DMS53 treated with DMSO at 0.1 percent for 48 hours (cell line): ENCODE results near the gene TRPC4AP.

ENCODE experiments used
- DNase-seq: peaks from one replicate; lab custom pipeline; 2025; ENCODE audit not compliant: unreplicated experiment; lab: John Stamatoyannopoulos, UW

TRPC4AP gene

DNA sequence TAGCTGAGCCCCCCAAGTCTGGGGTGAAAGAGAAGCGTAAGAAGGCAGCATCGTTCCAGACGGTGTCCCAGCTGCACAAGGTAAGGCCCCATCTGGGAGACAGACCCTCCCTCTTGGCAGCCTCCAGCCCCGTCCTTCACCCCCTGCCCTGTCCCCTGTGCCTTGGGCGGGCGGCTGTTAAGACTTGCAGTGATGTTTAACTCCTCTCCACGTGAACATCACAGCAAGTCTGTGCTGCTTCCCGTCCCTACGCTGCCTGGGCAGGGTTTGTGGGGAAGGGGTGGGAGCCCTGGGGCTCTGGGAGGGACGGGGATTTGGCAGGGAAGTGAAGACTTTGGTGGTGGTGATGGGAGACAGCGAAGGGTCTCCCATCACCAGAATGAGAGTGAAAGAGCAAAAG, 102.4 kb downstream of the TRPC4AP start:
- DNase-seq: no peak

- DNase-seq: no peak
Measured at GRCh38 chr20:34989670-34990069, 102.9 kb downstream of the TRPC4AP start.

DNA sequence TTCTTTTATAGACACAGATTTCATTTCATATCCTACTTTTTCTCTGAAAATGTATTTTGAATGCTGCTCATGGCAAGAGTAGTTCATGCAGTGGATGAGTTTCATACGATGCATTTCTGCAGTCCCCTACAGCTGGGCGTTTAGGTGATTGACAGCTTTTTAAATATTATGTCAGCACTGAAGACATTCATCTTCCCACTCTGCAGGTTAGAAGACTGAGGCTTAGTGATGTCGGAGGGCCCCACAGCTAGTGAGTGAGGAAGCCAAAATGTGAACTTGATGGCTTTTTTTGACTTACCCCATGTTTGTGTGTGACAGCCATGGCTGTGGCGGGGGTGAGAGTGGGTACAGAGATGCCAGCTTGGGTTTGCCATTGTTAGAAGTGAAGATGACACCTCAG, 103.5 kb downstream of the TRPC4AP start:
- DNase-seq: no peak

DNA sequence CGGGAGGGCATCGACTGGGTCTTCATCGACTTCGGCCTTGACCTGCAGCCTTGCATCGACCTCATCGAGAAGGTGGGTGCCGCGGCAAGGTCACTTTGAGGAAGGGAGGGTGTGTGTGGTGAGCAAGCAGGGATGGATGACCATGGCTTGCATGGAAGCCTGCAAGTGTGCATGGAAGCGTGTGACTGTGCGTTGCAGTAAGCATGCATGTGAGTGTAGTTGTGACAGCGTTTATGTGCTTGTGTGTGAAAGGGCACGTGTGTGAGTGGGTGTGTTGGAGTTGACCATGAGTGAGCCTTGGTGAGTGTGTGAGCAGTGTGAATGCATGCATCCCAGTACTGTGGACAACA, 104.4 kb downstream of the TRPC4AP start:
- no peak for DNase-seq

- DNase-seq: no peak
Measured at GRCh38 chr20:34987288-34988190, 105.1 kb downstream of the TRPC4AP start.

DNA sequence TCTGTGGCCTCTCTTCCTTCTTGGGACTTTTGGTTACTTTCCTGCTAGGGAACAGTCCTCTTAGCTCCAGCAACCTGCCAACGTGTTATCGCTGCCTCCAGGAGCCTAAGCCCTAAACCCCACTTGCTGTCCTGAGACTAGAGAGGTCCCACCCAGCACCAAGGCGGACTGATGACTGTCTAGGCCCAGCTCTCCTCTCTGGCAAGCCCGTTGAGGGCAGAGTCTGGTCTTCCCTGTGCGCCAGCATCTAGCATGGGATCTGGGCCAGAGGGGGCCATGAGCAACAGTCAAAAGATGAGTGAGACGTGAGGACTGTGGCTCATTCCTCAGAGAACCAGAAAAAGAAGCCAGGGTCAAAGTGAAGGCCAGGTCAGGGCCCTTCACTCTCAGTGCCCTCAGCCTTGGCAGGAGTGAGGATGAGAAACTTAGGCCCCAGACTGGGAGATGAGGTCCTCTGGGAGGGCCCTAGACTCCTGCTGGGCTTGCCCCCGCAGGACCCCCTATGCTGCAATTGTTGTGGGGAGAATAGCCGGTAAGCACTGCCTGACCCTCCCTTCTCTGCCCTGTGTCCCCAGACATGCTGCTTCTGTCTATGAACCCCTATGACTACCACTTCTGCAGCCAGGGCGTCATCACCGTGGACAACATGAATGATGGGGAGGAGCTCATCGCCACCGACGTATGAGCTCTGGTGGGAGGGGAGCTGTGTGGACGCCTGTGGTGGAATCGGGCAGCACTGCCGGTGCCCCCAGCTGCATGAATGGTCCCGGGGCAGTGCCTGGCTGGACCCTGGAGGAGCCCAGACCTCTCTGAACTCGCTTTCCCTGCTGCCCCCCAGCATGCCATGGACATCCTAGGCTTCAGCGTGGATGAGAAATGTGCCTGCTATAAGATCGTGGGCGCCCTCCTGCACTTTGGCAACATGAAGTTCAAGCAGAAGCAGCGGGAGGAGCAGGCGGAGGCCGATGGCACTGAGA, 106.0 kb downstream of the TRPC4AP start:
- DNase-seq: no peak

GRCh38 chr20:34985461-34986310, 106.9 kb downstream of the TRPC4AP start:
- DNase-seq: no peak

- DNase-seq: no peak
Measured at GRCh38 chr20:34984756-34985261, 107.8 kb downstream of the TRPC4AP start.

GRCh38 chr20:34983995-34984735, 108.4 kb downstream of the TRPC4AP start:
- DNase-seq: no peak

GRCh38 chr20:34983089-34983820, 109.4 kb downstream of the TRPC4AP start:
- DNase-seq: no peak

GRCh38 chr20:34982270-34983088, 110.1 kb downstream of the TRPC4AP start:
- no peak for DNase-seq

- DNase-seq: no peak
Measured at GRCh38 chr20:34980543-34981233, 111.9 kb downstream of the TRPC4AP start.

GRCh38 chr20:34979366-34980153, 113.0 kb downstream of the TRPC4AP start:
- DNase-seq: no peak

GRCh38 chr20:34978092-34978744, 114.4 kb downstream of the TRPC4AP start:
- DNase-seq: no peak

DNA sequence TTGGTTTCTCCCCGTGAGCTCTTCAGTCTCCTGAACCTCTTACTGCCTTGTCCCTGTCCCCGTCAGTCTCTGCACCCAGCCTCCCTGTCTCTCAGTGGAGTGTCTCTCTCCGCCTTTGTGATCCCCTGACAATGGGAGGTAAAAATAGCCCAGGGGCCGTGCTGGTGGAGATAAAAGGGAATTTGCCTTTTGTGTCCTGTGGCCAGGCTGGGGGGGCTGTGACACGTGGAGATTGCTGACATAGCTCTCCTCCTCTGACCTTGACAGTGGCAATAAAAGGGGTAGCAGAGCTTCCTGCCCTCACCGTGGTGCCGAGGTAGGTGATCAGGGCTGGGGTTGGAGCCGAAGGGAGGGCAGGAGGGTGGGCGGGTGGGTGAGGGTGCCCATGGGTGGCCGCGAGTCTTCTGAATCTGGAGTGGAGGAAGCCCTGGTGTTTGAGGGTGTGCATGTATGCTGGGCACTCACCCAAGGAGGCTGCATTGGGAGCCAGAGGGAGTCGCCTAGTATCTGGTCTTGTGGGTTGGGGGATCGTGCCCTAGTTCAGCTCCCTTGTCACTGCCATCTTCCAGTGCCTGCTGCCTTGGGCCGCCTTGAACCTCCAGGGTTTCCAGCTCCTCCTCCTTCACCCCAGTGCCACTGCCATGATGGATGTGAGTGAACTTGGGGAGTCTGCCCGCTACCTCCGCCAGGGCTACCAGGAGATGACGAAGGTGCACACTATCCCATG, 115.1 kb downstream of the TRPC4AP start:
- DNase-seq: no peak

GRCh38 chr20:34976286-34976685, 116.3 kb downstream of the TRPC4AP start:
- no peak for DNase-seq
